Aorta (tissue), 5 donors: Measurements from ENCODE around the gene CD27. TPM values are rescaled to one million over a fixed set of nuclear protein-coding genes. Genes with fewer than 3 reads are reported as not detected.
A peak's percentile ranks its signal among the peaks of the same experiment; 100 is the strongest.
"Not testable (repeated sequence)": the region's sequence is repeated elsewhere in the genome, so short reads cannot be mapped to it uniquely, and the experiment has no call there.

Experiments
- ATAC-seq: fragments of 200-7000 bp; cut with Tn5 transposase; one replicate; pipeline ENCODE4 v1.9.1; 2022; ENCODE audit warnings: moderate library complexity; ENCODE audit not compliant: low FRiP score
- DNase-seq, 2 donors: peaks; one replicate each; pipeline ENCODE4 v3.0.0-alpha.2; 2020
- H3K27ac ChIP-seq, 2 donors: one replicate each; pipeline ENCODE4 v1.5.1; 2013; ENCODE audit warnings: low read length in 2 of 2, mild to moderate bottlenecking in 2 of 2, moderate library complexity in 2 of 2, control low read depth in 1 of 2, inconsistent platforms in 1 of 2, low read depth in 1 of 2
- H3K27me3 ChIP-seq, 2 donors: one replicate each; pipeline ENCODE4 v1.6.1; 2013; ENCODE audit warnings: control low read depth in 1 of 2, low read length in 1 of 2, mild to moderate bottlenecking in 1 of 2, moderate library complexity in 1 of 2; ENCODE audit not compliant: insufficient read depth in 2 of 2, control insufficient read depth in 1 of 2
- H3K36me3 ChIP-seq, 2 donors: one replicate each; pipeline ENCODE4 v1.6.1; 2013; ENCODE audit warnings: control low read depth in 1 of 2, low read length in 1 of 2, mild to moderate bottlenecking in 1 of 2; ENCODE audit not compliant: insufficient read depth in 2 of 2, control insufficient read depth in 1 of 2
- H3K4me1 ChIP-seq, 2 donors: one replicate each; pipeline ENCODE4 v1.6.1; 2013; ENCODE audit warnings: low read length in 2 of 2, control low read depth in 1 of 2, mild to moderate bottlenecking in 1 of 2, moderate library complexity in 1 of 2; ENCODE audit not compliant: insufficient read depth in 2 of 2, control insufficient read depth in 1 of 2
- H3K4me3 ChIP-seq, 2 donors: one replicate each; pipeline ENCODE4 v1.5.1; 2013; ENCODE audit warnings: low read length in 2 of 2, control low read depth in 1 of 2, mild to moderate bottlenecking in 1 of 2
- H3K9me3 ChIP-seq: one replicate; pipeline ENCODE4 v1.6.1; 2013; ENCODE audit warnings: mild to moderate bottlenecking, low read length; ENCODE audit not compliant: control insufficient read depth
- whole genome bisulfite sequencing, 2 donors: extraction: QIAGEN DNeasy Blood & Tissue Kit; methylation state at CpG; one replicate each; pipeline ENCODE4 v1.1.7; 2013; 5-methylcytosine and 5-hydroxymethylcytosine counted together
- intact Hi-C, 2 donors: fragments of 100-400 bp; cut with DNase I; formaldehyde crosslinking; loops; one replicate each; pipeline versions ENCODE4 v1.14.2 to v1.15.0; 2022
- polyA plus RNA-seq, 2 donors: library from polyadenylated mRNA; stranded (reverse); fragments of 200-250 nt; gene quantifications; one replicate each; pipeline ENCODE4 v1.2.3, GENCODE V29; 2013
- total RNA-seq, 2 donors: library from RNA; stranded (reverse); fragmentation: NEBNext Ultra II Directional; extraction: Animal tissue kit (Norgen Biotek cat#: 25700); gene quantifications; one replicate each; pipeline ENCODE4 v1.2.1, GENCODE V29; 2021
- donor health status: healthy with polysubstance abuse.
- donor health status: Bipolar disorder and iron deficiency.
- donor health status: DM: no; HTN: no; CAD: no.
- donor health status: DM: no; HTN: no; CAD: no.
- donor health status: DM: yes; HTN: yes; CAD: no.

Gene CD27
- total and polyA plus RNA-seq, 4 donors = 0.51 to 1.2 (median 1.1) TPM

GRCh38 chr12:6489449-6489848 lies 44.7 kb downstream of the CD27 start:
- H3K4me1 ChIP-seq = peaks cover 0 to 5% of the 10 kb centered on the region in 2 donors
- intact Hi-C loops = no loop called here
- no peaks in the 10 kb centered on the region for H3K27me3 ChIP-seq
- no peaks in the 10 kb centered on the region for H3K9me3 ChIP-seq
- ATAC-seq (no peak), DNase-seq (no peak)
- H3K4me3 ChIP-seq = no peak overlapping the region
- no peaks in the 10 kb centered on the region for H3K36me3 ChIP-seq
- H3K27ac ChIP-seq = no peak overlapping the region
- WGBS, 2 donors = 50 to 54% methylated on average over 4 of the region's 4 CpGs

- H3K9me3 ChIP-seq, H3K27me3 ChIP-seq, H3K27ac ChIP-seq, ATAC-seq, H3K36me3 ChIP-seq, H3K4me1 ChIP-seq, intact Hi-C loops, DNase-seq, H3K4me3 ChIP-seq: not testable (repeated sequence)
- WGBS, 2 donors = 94 to 100% methylated on average over 1 of the region's 1 CpG
These were observed 45.9 kb downstream of the CD27 start for GRCh38 chr12:6490673-6491072.

GRCh38 chr12:6492838-6493496 lies 48.2 kb downstream of the CD27 start, which contains the start of gene MRPL51:
MRPL51 (minus strand) TSS chr12:6493262; CDS start chr12:6493136, 126 bp downstream.
- ATAC-seq (peak; percentile 99), DNase-seq (peak; percentile 99)
- H3K27ac ChIP-seq = peak within 1 kb of the TSS; percentile 89 to 96
- WGBS, 2 donors = 1% methylated on average over 39 of the region's 39 CpGs
- H3K27me3 ChIP-seq = no peaks in the 10 kb centered on the region
- H3K36me3 ChIP-seq = no peaks in the 10 kb centered on the region
- H3K4me1 ChIP-seq = peaks cover 0 to 5% of the 10 kb centered on the region in 2 donors
- intact Hi-C loops = loop anchor here (2.0 kb wide), 2 partner anchors 40 to 42 kb away; partner anchors contain the start of gene GAPDH (in 1 of the 2)
- H3K4me3 ChIP-seq = peak within 1 kb of the TSS; percentile 87 to 93
- no peaks in the 10 kb centered on the region for H3K9me3 ChIP-seq

GRCh38 chr12:6493497-6494257 lies 48.9 kb downstream of the CD27 start, which contains the start of gene NCAPD2:
NCAPD2 (plus strand) TSS chr12:6494102; CDS start chr12:6495099, 997 bp downstream.
- WGBS, 2 donors = 0% methylated on average over 49 of the region's 49 CpGs
- H3K4me3 ChIP-seq = peak within 1 kb of the TSS; percentile 87 to 93
- peaks cover 0 to 5% of the 10 kb centered on the region in 2 donors for H3K4me1 ChIP-seq
- peak; percentile 97 for ATAC-seq
- no peaks in the 10 kb centered on the region for H3K36me3 ChIP-seq
- intact Hi-C loops = loop anchor here (2.0 kb wide), 2 partner anchors 39 to 41 kb away; partner anchors contain the start of gene GAPDH (in 1 of the 2)
- DNase-seq = peak; percentile 97
- peak within 1 kb of the TSS; percentile 89 to 96 for H3K27ac ChIP-seq
- H3K27me3 ChIP-seq = no peaks in the 10 kb centered on the region
- H3K9me3 ChIP-seq = no peaks in the 10 kb centered on the region

- no peak overlapping the region for H3K27ac ChIP-seq
- H3K4me1 ChIP-seq = peaks cover 0 to 5% of the 10 kb centered on the region in 2 donors
- H3K27me3 ChIP-seq = no peaks in the 10 kb centered on the region
- 0 to 1% methylated on average over 14 of the region's 14 CpGs for WGBS, 2 donors
- peak overlapping the region; percentile 87 to 93 for H3K4me3 ChIP-seq
- intact Hi-C loops = no loop called here
- H3K36me3 ChIP-seq = peaks cover 0 to 2% of the 10 kb centered on the region in 2 donors
- ATAC-seq (peak; percentile 1), DNase-seq (no peak)
- H3K9me3 ChIP-seq = no peaks in the 10 kb centered on the region
These were observed 49.5 kb downstream of the CD27 start for GRCh38 chr12:6494258-6494743.

GRCh38 chr12:6494968-6495367 lies 50.2 kb downstream of the CD27 start:
- Histone ChIP-seq H3K4me3 (peak overlapping the region in 1 of 2 donors; percentile 93), H3K36me3 (peaks cover 0 to 2% of the 10 kb centered on the region in 2 donors), H3K27me3 (no peaks in the 10 kb centered on the region), H3K27ac (no peak overlapping the region), H3K4me1 (peaks cover 0 to 5% of the 10 kb centered on the region in 2 donors), H3K9me3 (no peaks in the 10 kb centered on the region)
- intact Hi-C loops = no loop called here
- ATAC-seq = no peak
- no peak for DNase-seq
- WGBS, 2 donors = 35 to 56% methylated on average over 1 of the region's 1 CpG

GRCh38 chr12:6497291-6497690 lies 52.5 kb downstream of the CD27 start:
- H3K9me3 ChIP-seq, H3K36me3 ChIP-seq, ATAC-seq, DNase-seq, H3K4me1 ChIP-seq, H3K27ac ChIP-seq, H3K27me3 ChIP-seq, H3K4me3 ChIP-seq, intact Hi-C loops: not testable (repeated sequence)
- 76 to 77% methylated on average over 3 of the region's 3 CpGs for WGBS, 2 donors

GRCh38 chr12:6500466-6500865 lies 55.7 kb downstream of the CD27 start:
- WGBS, 2 donors = 91% methylated on average over 2 of the region's 2 CpGs

More at GRCh38 chr12:6500466-6500865, 55.7 kb downstream of the CD27 start:
- no peak for ATAC-seq
- no peak for DNase-seq
- no peak overlapping the region for H3K27ac ChIP-seq
- no peaks in the 10 kb centered on the region for H3K4me1 ChIP-seq
- no peaks in the 10 kb centered on the region for H3K27me3 ChIP-seq
- H3K4me3 ChIP-seq = no peak overlapping the region
- intact Hi-C loops = no loop called here
- H3K9me3 ChIP-seq = no peaks in the 10 kb centered on the region
- peaks cover 0 to 2% of the 10 kb centered on the region in 2 donors for H3K36me3 ChIP-seq
